Measurements from ENCODE around the gene ANAPC1. TPM values are rescaled to one million over a fixed set of nuclear protein-coding genes. Genes with fewer than 3 reads are reported as not detected.
A peak's percentile ranks its signal among the peaks of the same experiment; 100 is the strongest.
"Not testable (repeated sequence)": the region's sequence is repeated elsewhere in the genome, so short reads cannot be mapped to it uniquely, and the experiment has no call there.

Gene ANAPC1
- total and polyA plus RNA-seq, 10 donors, result 7.0 to 82.2 (median 47.7) TPM

DNA sequence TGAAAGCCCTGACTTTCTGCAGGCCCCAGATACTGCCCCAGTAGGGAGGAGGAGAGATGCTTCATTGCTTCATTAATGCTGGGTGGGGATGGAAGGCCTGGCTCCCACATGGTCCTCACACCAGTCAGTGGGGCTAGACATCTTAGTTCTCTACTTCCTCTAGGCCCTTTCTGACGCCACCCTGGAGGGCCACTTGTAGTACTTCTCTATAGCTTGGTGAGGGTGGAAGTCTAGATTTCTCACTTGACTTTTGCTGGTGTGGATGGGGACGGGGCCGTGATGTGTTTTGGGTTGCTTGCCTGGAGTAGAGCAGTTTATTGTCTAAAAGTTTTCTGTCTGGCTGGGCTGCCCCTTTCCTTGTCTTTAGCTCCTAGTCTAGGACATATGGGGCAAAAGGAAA, 33.1 kb upstream of the ANAPC1 start:
- no peaks in the 10 kb centered on the region for H3K9me3 ChIP-seq
- WGBS, 5 donors, result 63 to 90% (median 71%) methylated on average over 3 of the region's 3 CpGs
- peaks cover 3 to 30% (median 19%) of the 10 kb centered on the region in 6 donors for H3K4me1 ChIP-seq
- no peak overlapping the region for H3K27ac ChIP-seq
- no peak for DNase-seq
- H3K4me3 ChIP-seq, result no peak overlapping the region
- TF ChIP-seq POLR2A (IDR thresholded peaks at IDR 0.05) (no peak), POLR2AphosphoS5 (IDR thresholded peaks at IDR 0.05) (no peak)
- TF ChIP-seq, protein P1, sequence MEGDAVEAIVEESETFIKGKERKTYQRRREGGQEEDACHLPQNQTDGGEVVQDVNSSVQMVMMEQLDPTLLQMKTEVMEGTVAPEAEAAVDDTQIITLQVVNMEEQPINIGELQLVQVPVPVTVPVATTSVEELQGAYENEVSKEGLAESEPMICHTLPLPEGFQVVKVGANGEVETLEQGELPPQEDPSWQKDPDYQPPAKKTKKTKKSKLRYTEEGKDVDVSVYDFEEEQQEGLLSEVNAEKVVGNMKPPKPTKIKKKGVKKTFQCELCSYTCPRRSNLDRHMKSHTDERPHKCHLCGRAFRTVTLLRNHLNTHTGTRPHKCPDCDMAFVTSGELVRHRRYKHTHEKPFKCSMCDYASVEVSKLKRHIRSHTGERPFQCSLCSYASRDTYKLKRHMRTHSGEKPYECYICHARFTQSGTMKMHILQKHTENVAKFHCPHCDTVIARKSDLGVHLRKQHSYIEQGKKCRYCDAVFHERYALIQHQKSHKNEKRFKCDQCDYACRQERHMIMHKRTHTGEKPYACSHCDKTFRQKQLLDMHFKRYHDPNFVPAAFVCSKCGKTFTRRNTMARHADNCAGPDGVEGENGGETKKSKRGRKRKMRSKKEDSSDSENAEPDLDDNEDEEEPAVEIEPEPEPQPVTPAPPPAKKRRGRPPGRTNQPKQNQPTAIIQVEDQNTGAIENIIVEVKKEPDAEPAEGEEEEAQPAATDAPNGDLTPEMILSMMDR (IDR thresholded peaks at IDR 0.05 in 8 of 11, conservative IDR thresholded peaks at IDR 0.05 in 3 of 11), result no peak
- peaks cover 0 to 6% (median 0%) of the 10 kb centered on the region in 6 donors for H3K36me3 ChIP-seq
- H3K27me3 ChIP-seq (replicated peaks in 1 of 7), result no peaks in the 10 kb centered on the region
- intact Hi-C loops (cut with DNase I; ENCODE audit: low total_unique reads), result no loop called here

DNA sequence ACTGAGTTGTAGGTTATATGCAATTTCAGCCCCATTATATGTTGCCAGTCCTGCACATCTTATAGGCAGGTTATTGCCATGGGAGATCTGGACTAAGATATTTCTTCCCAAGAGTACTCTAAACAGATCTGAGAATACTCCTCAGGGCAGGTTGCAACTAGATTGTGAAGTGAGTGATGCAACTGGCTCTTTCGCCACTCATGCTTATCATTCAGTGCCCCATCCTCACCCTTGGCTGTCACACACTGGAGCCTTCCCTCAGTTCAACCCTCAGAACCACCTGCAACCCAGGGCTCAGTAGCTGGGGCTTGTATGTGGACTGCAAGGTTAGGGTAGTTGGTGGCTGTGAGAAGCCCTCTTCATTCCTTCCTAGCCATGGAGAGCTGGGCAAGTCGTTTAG, 28.6 kb upstream of the ANAPC1 start:
- intact Hi-C loops (cut with DNase I; ENCODE audit: low total_unique reads), result no loop called here
- DNase-seq, result no peak
- Histone ChIP-seq H3K4me1 (peaks cover 0 to 37% (median 5%) of the 10 kb centered on the region in 6 donors), H3K27ac (no peak overlapping the region), H3K36me3 (peaks cover 0 to 6% (median 0%) of the 10 kb centered on the region in 6 donors), H3K27me3 (replicated peaks in 1 of 7) (no peaks in the 10 kb centered on the region), H3K4me3 (no peak overlapping the region), H3K9me3 (no peaks in the 10 kb centered on the region)
- WGBS, 5 donors, result 64 to 82% (median 68%) methylated on average over 2 of the region's 2 CpGs
- TF ChIP-seq POLR2AphosphoS5 (IDR thresholded peaks at IDR 0.05), result peak in 1 of 3 donors; percentile 16
- no peak for TF ChIP-seq POLR2A (IDR thresholded peaks at IDR 0.05)
- TF ChIP-seq, protein P1 (IDR thresholded peaks at IDR 0.05 in 8 of 11, conservative IDR thresholded peaks at IDR 0.05 in 3 of 11), result no peak

DNA sequence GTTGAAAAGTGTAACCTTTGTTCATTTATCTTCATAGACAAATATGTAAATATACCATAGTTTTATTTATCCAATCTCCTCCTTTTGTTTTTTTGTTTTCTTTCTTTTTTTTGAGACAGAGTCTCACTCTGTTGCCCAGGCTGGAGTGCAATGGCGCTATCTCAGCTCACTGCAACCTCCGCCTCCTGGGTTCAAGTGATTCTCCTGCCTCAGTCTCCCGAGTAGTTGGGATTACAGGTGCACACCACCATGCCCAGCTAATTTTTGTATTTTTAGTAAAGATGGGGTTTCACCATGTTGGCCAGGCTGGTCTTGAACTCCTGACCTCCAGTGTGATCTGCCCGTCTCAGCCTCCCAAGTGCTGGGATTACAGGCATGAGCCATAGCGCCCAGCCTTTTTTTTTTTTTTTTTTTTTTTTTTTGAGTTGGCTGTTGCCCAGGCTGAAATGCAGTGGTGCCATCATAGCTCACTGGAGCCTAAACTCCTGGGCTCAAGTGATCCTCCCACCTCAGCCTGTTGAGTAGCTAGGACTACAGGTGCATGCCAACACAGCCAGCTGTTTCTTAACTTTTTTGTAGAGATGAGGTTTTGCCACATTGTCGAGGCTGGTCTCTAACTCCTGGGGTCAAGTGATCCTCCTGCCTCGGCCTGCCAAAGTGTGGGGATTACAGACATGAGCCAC, 27.4 kb upstream of the ANAPC1 start:
- H3K27ac ChIP-seq, result not testable (repeated sequence)

DNA sequence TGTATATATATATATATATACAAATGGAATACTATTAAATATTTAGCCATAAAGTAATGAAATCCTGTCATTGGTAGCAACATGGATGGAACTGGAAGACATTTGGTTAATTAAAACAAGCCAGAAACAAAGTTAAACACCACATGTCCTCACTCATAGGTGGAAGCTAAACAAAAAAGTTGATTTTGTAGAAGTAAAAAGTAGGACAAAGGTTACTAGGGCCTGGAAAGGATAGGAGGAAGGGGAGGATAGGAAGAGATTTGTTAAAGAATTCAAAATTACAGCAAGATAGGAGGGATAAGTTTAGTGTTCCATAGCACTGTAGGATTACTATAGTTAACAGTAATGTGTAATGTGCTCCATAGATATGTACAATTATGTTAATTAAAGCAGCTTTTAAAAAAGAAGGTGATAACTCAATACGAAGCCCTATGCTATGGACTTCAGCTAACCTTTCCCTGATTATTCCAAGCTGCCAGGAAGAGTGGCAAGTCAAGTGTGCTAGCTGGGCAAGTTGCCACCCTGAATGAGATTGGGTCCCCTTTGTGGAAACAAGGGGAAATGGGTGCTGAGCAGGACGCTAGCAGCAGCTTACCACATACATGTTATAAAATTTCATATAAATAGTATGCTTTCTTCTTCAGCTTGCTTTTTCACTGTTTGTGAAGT, 26.8 kb upstream of the ANAPC1 start:
- H3K4me1 ChIP-seq, result peaks cover 0 to 55% (median 21%) of the 10 kb centered on the region in 6 donors
- no peaks in the 10 kb centered on the region for H3K36me3 ChIP-seq
- peak in 1 of 3 donors; percentile 38 for TF ChIP-seq POLR2AphosphoS5 (IDR thresholded peaks at IDR 0.05)
- TF ChIP-seq, protein P1 (IDR thresholded peaks at IDR 0.05 in 8 of 11, conservative IDR thresholded peaks at IDR 0.05 in 3 of 11), result no peak
- H3K27ac ChIP-seq, result peak overlapping the region in 1 of 8 donors; percentile 2
- intact Hi-C loops (cut with DNase I; ENCODE audit: low total_unique reads), result no loop called here
- no peak for DNase-seq
- H3K27me3 ChIP-seq (replicated peaks in 1 of 7), result no peaks in the 10 kb centered on the region
- WGBS, 5 donors, result 48 to 68% (median 53%) methylated on average over 2 of the region's 2 CpGs
- no peaks in the 10 kb centered on the region for H3K9me3 ChIP-seq
- H3K4me3 ChIP-seq, result no peak overlapping the region

More for the DNA sequence above, 27.4 kb upstream of the ANAPC1 start:
- peaks cover 0 to 48% (median 15%) of the 10 kb centered on the region in 6 donors for H3K4me1 ChIP-seq
- H3K36me3 ChIP-seq; DNase-seq; H3K4me3 ChIP-seq; H3K27me3 ChIP-seq (replicated peaks in 1 of 7); H3K9me3 ChIP-seq; intact Hi-C loops (cut with DNase I; ENCODE audit: low total_unique reads): not testable (repeated sequence)
- 88 to 98% (median 94%) methylated on average over 7 of the region's 7 CpGs for WGBS, 5 donors

Measured in spleen (tissue), 11 donors.